ENCODE data around the gene LIN9. TPM values are rescaled to one million over a fixed set of nuclear protein-coding genes. Genes with fewer than 3 reads are reported as not detected.
"Not testable (repeated sequence)": the region's sequence is repeated elsewhere in the genome, so short reads cannot be mapped to it uniquely, and the experiment has no call there.

The LIN9 gene
- total RNA-seq, 1 donor from 2014 or later, result 3.2 TPM

DNA sequence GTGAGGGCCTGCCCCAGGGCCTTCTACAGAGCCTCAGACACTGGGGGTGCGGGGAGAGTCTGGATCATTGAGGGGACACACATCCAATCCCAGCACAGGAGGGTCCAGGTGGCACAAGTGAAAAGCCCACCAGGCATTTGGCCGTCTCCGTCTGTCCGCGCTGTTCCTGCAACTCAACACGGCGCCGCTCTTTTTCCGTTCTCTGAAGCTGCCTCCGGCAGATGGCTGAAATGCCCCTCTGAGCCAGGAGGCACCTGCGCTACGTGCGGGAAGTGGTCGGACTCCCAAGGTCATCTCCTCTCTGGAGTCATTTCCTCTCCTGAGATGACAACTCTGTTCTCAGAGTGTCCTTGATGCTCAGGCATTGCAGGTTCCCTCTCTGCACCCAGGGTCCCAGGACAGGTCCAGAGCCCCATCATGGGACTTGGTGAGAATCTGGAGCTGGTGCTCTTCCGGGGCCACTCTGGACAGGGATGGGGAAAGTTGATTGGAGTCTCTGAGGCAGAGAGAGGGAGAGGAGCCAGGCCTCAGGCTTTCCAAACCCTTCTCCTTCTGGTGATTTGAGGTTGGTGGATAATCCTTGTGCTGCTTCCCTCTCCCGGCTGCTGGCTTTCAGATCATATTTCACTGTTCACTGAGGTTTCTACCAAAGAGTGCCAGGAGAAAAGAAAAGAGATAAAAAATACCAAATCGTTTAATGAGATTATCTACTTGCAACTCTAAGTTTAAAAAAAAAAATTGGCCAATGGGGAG is 99.5 kb downstream of the LIN9 start:
- no peak for DNase-seq (ENCODE audit: low read depth)
- no peaks in the 10 kb centered on the region for H3K36me3 ChIP-seq (ENCODE audit: control insufficient read depth, insufficient read depth, low read length)
- no peak overlapping the region for H3K4me3 ChIP-seq (ENCODE audit: low read depth, low read length)
- FAIRE-seq, result no peak
- TF ChIP-seq CTCF (IDR thresholded peaks at IDR 0.05; ENCODE audit: insufficient read depth, low read length, severe bottlenecking), result no peak
- H3K27me3 ChIP-seq (ENCODE audit: control insufficient read depth, insufficient read depth, low read length), result no peaks in the 10 kb centered on the region

DNA sequence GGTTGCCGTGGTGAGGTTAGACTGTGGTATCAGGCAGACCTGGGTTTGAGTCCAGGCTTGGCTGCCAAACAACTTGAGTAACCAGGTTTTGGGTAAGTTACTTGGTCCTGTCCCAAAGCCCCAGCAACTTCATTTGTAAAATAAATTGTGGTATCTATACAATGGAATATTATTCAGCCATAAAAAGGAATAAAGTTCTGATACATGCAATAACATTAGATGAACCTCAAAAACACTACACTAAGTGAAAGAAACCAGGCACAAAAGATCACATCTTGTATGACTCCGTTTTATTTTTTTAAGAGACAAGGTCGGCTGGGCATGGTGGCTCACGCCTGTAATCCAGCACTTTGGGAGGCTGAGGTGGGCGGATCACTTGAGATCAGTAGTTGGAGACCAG is 101.9 kb downstream of the LIN9 start:
- no peaks in the 10 kb centered on the region for H3K27me3 ChIP-seq (ENCODE audit: control insufficient read depth, insufficient read depth, low read length)
- no peak for FAIRE-seq
- DNase-seq (ENCODE audit: low read depth), result no peak
- no peak for TF ChIP-seq CTCF (IDR thresholded peaks at IDR 0.05; ENCODE audit: insufficient read depth, low read length, severe bottlenecking)
- no peaks in the 10 kb centered on the region for H3K36me3 ChIP-seq (ENCODE audit: control insufficient read depth, insufficient read depth, low read length)
- H3K4me3 ChIP-seq (ENCODE audit: low read depth, low read length), result no peak overlapping the region

GRCh38 chr1:226204198-226204597 is 104.8 kb downstream of the LIN9 start:
- no peak for TF ChIP-seq CTCF (IDR thresholded peaks at IDR 0.05; ENCODE audit: insufficient read depth, low read length, severe bottlenecking)
- no peaks in the 10 kb centered on the region for H3K36me3 ChIP-seq (ENCODE audit: control insufficient read depth, insufficient read depth, low read length)
- no peaks in the 10 kb centered on the region for H3K27me3 ChIP-seq (ENCODE audit: control insufficient read depth, insufficient read depth, low read length)
- no peak for FAIRE-seq
- no peak overlapping the region for H3K4me3 ChIP-seq (ENCODE audit: low read depth, low read length)
- DNase-seq (ENCODE audit: low read depth), result no peak

DNA sequence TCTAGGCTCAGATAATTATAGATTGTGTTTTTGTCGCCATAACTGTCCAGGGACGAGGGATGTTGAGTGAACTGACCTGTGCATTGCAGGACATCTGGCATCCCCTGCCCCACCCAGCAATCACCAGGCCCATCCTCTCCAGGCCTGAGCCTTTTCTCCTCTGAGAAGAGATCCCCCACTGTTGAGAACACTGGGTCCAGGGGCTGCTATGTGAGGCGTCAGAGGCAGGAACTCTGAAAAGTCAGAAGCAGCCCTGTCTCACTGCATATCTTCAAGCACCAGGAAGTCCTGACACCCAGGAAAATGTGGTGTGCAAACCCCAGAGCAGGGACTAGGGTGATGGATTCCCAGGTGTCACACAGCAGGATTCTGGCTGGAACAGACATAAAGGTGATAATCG is 105.3 kb downstream of the LIN9 start:
- Histone ChIP-seq H3K27me3 (ENCODE audit: control insufficient read depth, insufficient read depth, low read length) (no peaks in the 10 kb centered on the region), H3K36me3 (ENCODE audit: control insufficient read depth, insufficient read depth, low read length) (no peaks in the 10 kb centered on the region), H3K4me3 (ENCODE audit: low read depth, low read length) (no peak overlapping the region)
- no peak for TF ChIP-seq CTCF (IDR thresholded peaks at IDR 0.05; ENCODE audit: insufficient read depth, low read length, severe bottlenecking)
- DNase-seq (ENCODE audit: low read depth), result no peak
- FAIRE-seq, result no peak

DNA sequence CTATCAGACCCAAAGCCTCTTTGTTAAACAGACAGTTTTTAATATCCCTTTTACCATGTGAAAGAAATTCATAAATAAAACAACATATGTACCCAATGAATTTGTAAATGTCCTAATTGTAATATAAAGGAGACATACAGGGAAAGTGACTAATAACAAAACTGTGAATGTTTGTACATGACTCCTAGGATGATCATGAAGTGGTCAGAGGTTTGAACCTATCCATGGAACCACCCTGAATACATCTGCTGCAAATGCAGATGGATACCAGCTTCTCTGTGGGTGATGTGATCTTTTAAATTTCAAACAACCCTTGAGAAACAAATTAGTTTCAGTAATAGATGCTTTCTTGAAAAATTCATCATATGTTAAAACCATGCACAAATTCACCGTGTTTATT is 105.7 kb downstream of the LIN9 start:
- FAIRE-seq, result no peak
- no peaks in the 10 kb centered on the region for H3K27me3 ChIP-seq (ENCODE audit: control insufficient read depth, insufficient read depth, low read length)
- H3K36me3 ChIP-seq (ENCODE audit: control insufficient read depth, insufficient read depth, low read length), result no peaks in the 10 kb centered on the region
- peak; percentile 30 for DNase-seq (ENCODE audit: low read depth)
- no peak overlapping the region for H3K4me3 ChIP-seq (ENCODE audit: low read depth, low read length)
- no peak for TF ChIP-seq CTCF (IDR thresholded peaks at IDR 0.05; ENCODE audit: insufficient read depth, low read length, severe bottlenecking)

DNA sequence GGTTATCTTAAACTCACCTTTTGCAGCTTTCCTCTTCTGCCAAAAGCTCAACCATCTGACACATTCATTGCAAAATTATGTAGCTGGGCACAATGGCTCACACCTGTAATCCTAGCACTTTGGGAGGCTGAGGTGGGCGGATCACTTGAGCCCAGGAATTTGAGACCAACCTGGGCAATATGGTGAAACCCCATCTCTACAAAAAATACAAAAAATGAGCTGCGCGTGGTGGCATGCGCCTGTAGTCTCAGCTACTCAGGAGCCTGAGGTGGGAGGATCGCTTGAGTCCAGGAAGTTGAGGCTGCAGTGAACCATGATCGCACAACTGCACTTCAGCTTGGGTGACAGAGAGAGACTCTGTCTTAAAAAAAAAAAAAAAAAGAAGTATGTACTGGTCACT is 106.3 kb downstream of the LIN9 start:
- FAIRE-seq; H3K36me3 ChIP-seq (ENCODE audit: control insufficient read depth, insufficient read depth, low read length); H3K27me3 ChIP-seq (ENCODE audit: control insufficient read depth, insufficient read depth, low read length); DNase-seq (ENCODE audit: low read depth); H3K4me3 ChIP-seq (ENCODE audit: low read depth, low read length): not testable (repeated sequence)

Data from bronchial epithelial cell (primary cell).